ACC112 (cell line): ENCODE data around the gene LRWD1.
"Not testable (repeated sequence)": the region's sequence is repeated elsewhere in the genome, so short reads cannot be mapped to it uniquely, and the experiment has no call there.

Source experiments
- H2AFZ ChIP-seq: fragments of 200-600 bp; sonication (generic); one replicate; pipeline ENCODE4 v1.6.0; 2017; ENCODE audit warnings: antibody characterized with exemption, low read length; ENCODE audit not compliant: unreplicated experiment
- H3K27ac ChIP-seq: fragments of 200-600 bp; sonication (generic); 2 replicates; pipeline ENCODE4 v1.5.1; 2014; ENCODE audit warnings: low read depth, mild to moderate bottlenecking, antibody characterized with exemption, low read length, moderate library complexity
- H3K27me3 ChIP-seq: fragments of 200-600 bp; sonication (generic); 2 replicates; pipeline ENCODE4 v1.6.1; 2014; ENCODE audit warnings: mild to moderate bottlenecking, antibody characterized with exemption, low read length, moderate library complexity, mixed read lengths; ENCODE audit not compliant: insufficient read depth
- H3K36me3 ChIP-seq: fragments of 200-600 bp; sonication (generic); 2 replicates; pipeline ENCODE4 v1.6.1; 2016; ENCODE audit warnings: mild to moderate bottlenecking, antibody characterized with exemption, low read length, moderate library complexity, mixed read lengths; ENCODE audit not compliant: insufficient read depth
- H3K4me1 ChIP-seq: fragments of 200-600 bp; sonication (generic); one replicate; pipeline ENCODE4 v1.6.1; 2016; ENCODE audit warnings: low read length, mixed read lengths; ENCODE audit not compliant: insufficient read depth, unreplicated experiment, control insufficient read depth
- H3K4me3 ChIP-seq: fragments of 200-600 bp; sonication (generic); 2 replicates; pipeline ENCODE4 v1.5.1; 2014; ENCODE audit warnings: mild to moderate bottlenecking, low read depth, low read length
- H3K79me2 ChIP-seq: fragments of 200-600 bp; sonication (generic); one replicate; pipeline ENCODE4 v1.6.0; 2016; ENCODE audit warnings: low read length; ENCODE audit not compliant: control insufficient read depth, unreplicated experiment, insufficient read depth

Gene LRWD1

GRCh38 chr7:102445674-102446071, 19.1 kb upstream of the LRWD1 start:
- Histone ChIP-seq H3K27ac (no peak overlapping the region), H3K4me3 (no peak overlapping the region), H2AFZ (no peak overlapping the region)

GRCh38 chr7:102446387-102447156, 18.2 kb upstream of the LRWD1 start:
- H3K4me1 ChIP-seq: peaks cover 10% of the 10 kb centered on the region
- no peak overlapping the region for H3K27ac ChIP-seq
- H3K36me3 ChIP-seq: no peaks in the 10 kb centered on the region; the same call in 1 of the 2 replicates
- no peaks in the 10 kb centered on the region for H3K79me2 ChIP-seq
- no peaks in the 10 kb centered on the region for H3K27me3 ChIP-seq
- no peak overlapping the region for H3K4me3 ChIP-seq
- H2AFZ ChIP-seq: no peak overlapping the region

More at GRCh38 chr7:102445674-102446071, 19.1 kb upstream of the LRWD1 start:
- Histone ChIP-seq H3K4me1 (peaks cover 9% of the 10 kb centered on the region), H3K36me3 (no peaks in the 10 kb centered on the region; the same call in 1 of the 2 replicates), H3K79me2 (no peaks in the 10 kb centered on the region), H3K27me3 (no peaks in the 10 kb centered on the region)

- Histone ChIP-seq H3K27ac (no peak overlapping the region), H3K4me3 (no peak overlapping the region), H2AFZ (no peak overlapping the region), H3K79me2 (no peaks in the 10 kb centered on the region), H3K36me3 (no peaks in the 10 kb centered on the region), H3K4me1 (peaks cover 10% of the 10 kb centered on the region), H3K27me3 (no peaks in the 10 kb centered on the region)
Observed at GRCh38 chr7:102447311-102447710, 17.5 kb upstream of the LRWD1 start.

GRCh38 chr7:102449136-102449535, 15.6 kb upstream of the LRWD1 start:
- Histone ChIP-seq H3K36me3 (no peaks in the 10 kb centered on the region), H3K27ac (no peak overlapping the region), H3K79me2 (no peaks in the 10 kb centered on the region), H3K4me3 (no peak overlapping the region), H3K4me1 (peaks cover 10% of the 10 kb centered on the region), H2AFZ (no peak overlapping the region), H3K27me3 (no peaks in the 10 kb centered on the region)

- Histone ChIP-seq H3K36me3 (no peaks in the 10 kb centered on the region), H2AFZ (no peak overlapping the region), H3K4me3 (no peak overlapping the region)
Observed at GRCh38 chr7:102450242-102450641, 14.5 kb upstream of the LRWD1 start.

GRCh38 chr7:102451371-102452054, 13.3 kb upstream of the LRWD1 start:
- H3K36me3 ChIP-seq: no peaks in the 10 kb centered on the region
- peaks cover 10% of the 10 kb centered on the region for H3K4me1 ChIP-seq
- no peaks in the 10 kb centered on the region for H3K79me2 ChIP-seq
- H3K27me3 ChIP-seq: no peaks in the 10 kb centered on the region
- H2AFZ ChIP-seq: no peak overlapping the region
- H3K27ac ChIP-seq: no peak overlapping the region
- H3K4me3 ChIP-seq: no peak overlapping the region

More at GRCh38 chr7:102450242-102450641, 14.5 kb upstream of the LRWD1 start:
- H3K27me3 ChIP-seq: no peaks in the 10 kb centered on the region
- no peak overlapping the region for H3K27ac ChIP-seq
- peaks cover 10% of the 10 kb centered on the region for H3K4me1 ChIP-seq
- no peaks in the 10 kb centered on the region for H3K79me2 ChIP-seq

- Histone ChIP-seq H3K36me3 (no peaks in the 10 kb centered on the region; the same call in 1 of the 2 replicates), H3K4me1 (peaks cover 10% of the 10 kb centered on the region), H3K4me3 (no peak overlapping the region), H3K79me2 (no peaks in the 10 kb centered on the region), H2AFZ (no peak overlapping the region), H3K27ac (no peak overlapping the region), H3K27me3 (no peaks in the 10 kb centered on the region)
Observed at GRCh38 chr7:102452451-102452850, 12.3 kb upstream of the LRWD1 start.

- H3K27me3 ChIP-seq: no peaks in the 10 kb centered on the region
- H3K36me3 ChIP-seq: no peaks in the 10 kb centered on the region; the same call in 1 of the 2 replicates
- H3K4me3 ChIP-seq: no peak overlapping the region
- peaks cover 3% of the 10 kb centered on the region for H3K4me1 ChIP-seq
- no peak overlapping the region for H2AFZ ChIP-seq
- no peaks in the 10 kb centered on the region for H3K79me2 ChIP-seq
- no peak overlapping the region for H3K27ac ChIP-seq
Observed at GRCh38 chr7:102453319-102453718, 11.5 kb upstream of the LRWD1 start.

GRCh38 chr7:102454468-102454867, 10.3 kb upstream of the LRWD1 start:
- peaks cover 3% of the 10 kb centered on the region for H3K4me1 ChIP-seq
- H3K27ac ChIP-seq: no peak overlapping the region
- H2AFZ ChIP-seq: no peak overlapping the region
- H3K79me2 ChIP-seq: no peaks in the 10 kb centered on the region
- H3K36me3 ChIP-seq: no peaks in the 10 kb centered on the region; the same call in 1 of the 2 replicates
- H3K27me3 ChIP-seq: no peaks in the 10 kb centered on the region
- no peak overlapping the region for H3K4me3 ChIP-seq

- not testable (repeated sequence) for H3K27me3 ChIP-seq, H3K79me2 ChIP-seq, H3K27ac ChIP-seq, H2AFZ ChIP-seq, H3K4me1 ChIP-seq, H3K36me3 ChIP-seq, H3K4me3 ChIP-seq
Observed at GRCh38 chr7:102454932-102455331, 9.9 kb upstream of the LRWD1 start.

- Histone ChIP-seq H3K79me2 (no peaks in the 10 kb centered on the region), H3K27ac (no peak overlapping the region), H3K4me3 (no peak overlapping the region), H3K27me3 (no peaks in the 10 kb centered on the region), H2AFZ (no peak overlapping the region), H3K4me1 (peaks cover 3% of the 10 kb centered on the region), H3K36me3 (no peaks in the 10 kb centered on the region; the same call in 1 of the 2 replicates)
Observed at GRCh38 chr7:102455596-102455995, 9.2 kb upstream of the LRWD1 start.
